Panc1 (cell line): ENCODE results near the gene ELP2. TPM values are rescaled to one million over a fixed set of nuclear protein-coding genes. Genes with fewer than 3 reads are reported as not detected.

Experiments used
- ATAC-seq: fragments of 200-7000 bp; cut with Tn5 transposase; 2 replicates; pipeline ENCODE4 v1.9.1; 2020; ENCODE audit warnings: mild to moderate bottlenecking, moderate library complexity
- BruUV-seq: library from RNA; stranded (reverse); fragments of 400-500 nt; replicated peaks from 2 replicates; lab custom pipeline; 2021; lab: Mats Ljungman, UMichigan
- CTCF ChIA-PET: fragments of 300-600 bp; sonication (Branson Sonifier 250); formaldehyde crosslinking; loops from one replicate; lab custom pipeline; 2022; ENCODE audit warnings: antibody characterized with exemption; lab: Charles Lee
- POLR2A ChIA-PET: fragments of 300-600 bp; sonication (Branson Sonifier 250); formaldehyde crosslinking; loops from one replicate; lab custom pipeline; 2022; ENCODE audit warnings: antibody characterized with exemption; lab: Charles Lee
- DNase-seq: peaks from one replicate; pipeline ENCODE4 v3.0.0-alpha.2; 2010; ENCODE audit warnings: low read depth, low spot score
- H3K27ac ChIP-seq: 2 replicates; pipeline ENCODE4 v1.5.1; 2011; ENCODE audit warnings: mild to moderate bottlenecking, low read length, inconsistent platforms
- H3K27me3 ChIP-seq: fragments of 200-500 bp; sonication (Bioruptor generic); 2 replicates; pipeline ENCODE4 v1.6.0; 2014; ENCODE audit warnings: low read length, inconsistent platforms; ENCODE audit not compliant: control insufficient read depth, insufficient read depth
- H3K36me3 ChIP-seq: fragments of 200-500 bp; sonication (Bioruptor generic); 2 replicates; pipeline ENCODE4 v1.5.1; 2014; ENCODE audit warnings: inconsistent platforms, mild to moderate bottlenecking, low read length, moderate library complexity; ENCODE audit not compliant: control insufficient read depth, insufficient read depth
- H3K4me1 ChIP-seq: 2 replicates; pipeline ENCODE4 v1.5.1; 2011; ENCODE audit warnings: inconsistent platforms, mild to moderate bottlenecking, low read length, moderate library complexity; ENCODE audit not compliant: control insufficient read depth, insufficient read depth
- H3K4me3 ChIP-seq, 2 experiments: 2 replicates each; pipeline ENCODE4 v1.5.1; 2011 to 2012; ENCODE audit warnings: low read depth in 2 of 2, low read length in 2 of 2, mild to moderate bottlenecking in 2 of 2, inconsistent platforms in 1 of 2, moderate library complexity in 1 of 2
- H3K9me3 ChIP-seq: fragments of 200-500 bp; sonication (Bioruptor generic); 2 replicates; pipeline ENCODE4 v1.5.1; 2014; ENCODE audit warnings: low read depth, mild to moderate bottlenecking, inconsistent platforms, low read length, moderate library complexity; ENCODE audit not compliant: control insufficient read depth, insufficient read depth
- POLR2AphosphoS5 ChIP-seq: IDR thresholded peaks from 2 replicates; pipeline ENCODE4 v1.6.1; 2012; ENCODE audit warnings: mild to moderate bottlenecking, low read depth, low read length, moderate library complexity
- REST ChIP-seq, 2 experiments: IDR thresholded peaks; 2 replicates each; pipeline ENCODE4 v1.6.1; 2011 to 2012; ENCODE audit warnings: low read depth in 2 of 2, control low read depth in 1 of 2, low read length in 1 of 2, mild to moderate bottlenecking in 1 of 2, moderate library complexity in 1 of 2; ENCODE audit not compliant: insufficient read depth in 1 of 2
- SIN3A ChIP-seq: IDR thresholded peaks from 2 replicates; pipeline ENCODE4 v1.6.1; 2012; ENCODE audit warnings: low read depth, mild to moderate bottlenecking, low read length, moderate library complexity, borderline replicate concordance; ENCODE audit not compliant: insufficient read depth
- TCF7L2 ChIP-seq: IDR thresholded peaks from 2 replicates; pipeline ENCODE4 v1.6.1; 2011; ENCODE audit warnings: mild to moderate bottlenecking, low read depth, low read length, inconsistent platforms
- in situ Hi-C: cut with HindIII; loops from 2 replicates; pipeline ENCODE4 v1.10.0; 2016; ENCODE audit warnings: low sequenced_read_pairs, low pct_unique_long_range_greater_than_20kb
- intact Hi-C: fragments of 100-400 bp; cut with micrococcal nuclease; formaldehyde crosslinking; loops from one replicate; pipeline ENCODE4 v1.10.0; 2022; ENCODE audit not compliant: unreplicated experiment
- total RNA-seq: library from RNA; stranded (reverse); gene quantifications from one replicate; pipeline ENCODE4 v1.2.1, GENCODE V29; 2021; ENCODE audit not compliant: unreplicated experiment
- TF ChIP-seq, protein P1 (sequence below): fragments of 450-650 bp; IDR thresholded peaks from 2 replicates; pipeline ENCODE4 v1.5.1; 2017; ENCODE audit warnings: mild to moderate bottlenecking

ELP2 gene
- total RNA-seq, 1 experiment from 2014 or later = 48.8 TPM

DNA sequence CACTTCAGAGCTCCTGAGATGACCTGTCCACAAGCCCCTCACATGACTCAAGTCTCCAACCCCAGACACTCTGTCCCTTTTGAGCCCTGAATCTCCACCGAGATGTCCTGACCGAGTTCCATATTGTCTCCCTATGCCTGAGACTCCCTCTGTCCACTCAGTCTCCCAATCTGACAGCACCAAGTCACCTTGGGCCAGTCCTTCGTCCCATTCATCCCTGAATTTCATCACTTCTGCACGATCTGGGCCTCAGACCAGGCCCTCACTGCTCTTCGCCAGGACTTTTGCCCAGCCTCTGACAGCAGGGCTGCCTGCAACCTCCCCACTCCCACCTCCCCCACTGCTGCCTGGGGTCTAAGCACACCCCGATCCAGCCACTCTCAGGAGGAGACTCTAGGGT, 53.3 kb downstream of the ELP2 start:
- no peak for TF ChIP-seq SIN3A
- no peak for TF ChIP-seq TCF7L2
- TF ChIP-seq POLR2AphosphoS5 = no peak
- no peak for TF ChIP-seq REST (IDR thresholded peaks at IDR 0.05; ENCODE audit: insufficient read depth in 1 of 2, low read depth in 2 of 2, low read length in 1 of 2)
- TF ChIP-seq, protein P1, sequence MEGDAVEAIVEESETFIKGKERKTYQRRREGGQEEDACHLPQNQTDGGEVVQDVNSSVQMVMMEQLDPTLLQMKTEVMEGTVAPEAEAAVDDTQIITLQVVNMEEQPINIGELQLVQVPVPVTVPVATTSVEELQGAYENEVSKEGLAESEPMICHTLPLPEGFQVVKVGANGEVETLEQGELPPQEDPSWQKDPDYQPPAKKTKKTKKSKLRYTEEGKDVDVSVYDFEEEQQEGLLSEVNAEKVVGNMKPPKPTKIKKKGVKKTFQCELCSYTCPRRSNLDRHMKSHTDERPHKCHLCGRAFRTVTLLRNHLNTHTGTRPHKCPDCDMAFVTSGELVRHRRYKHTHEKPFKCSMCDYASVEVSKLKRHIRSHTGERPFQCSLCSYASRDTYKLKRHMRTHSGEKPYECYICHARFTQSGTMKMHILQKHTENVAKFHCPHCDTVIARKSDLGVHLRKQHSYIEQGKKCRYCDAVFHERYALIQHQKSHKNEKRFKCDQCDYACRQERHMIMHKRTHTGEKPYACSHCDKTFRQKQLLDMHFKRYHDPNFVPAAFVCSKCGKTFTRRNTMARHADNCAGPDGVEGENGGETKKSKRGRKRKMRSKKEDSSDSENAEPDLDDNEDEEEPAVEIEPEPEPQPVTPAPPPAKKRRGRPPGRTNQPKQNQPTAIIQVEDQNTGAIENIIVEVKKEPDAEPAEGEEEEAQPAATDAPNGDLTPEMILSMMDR = no peak
- DNase-seq = no peak
- in situ Hi-C loops (no loop called here), intact Hi-C loops (no loop called here)
- H3K36me3 ChIP-seq = no peaks in the 10 kb centered on the region
- H3K4me3 ChIP-seq = no peak overlapping the region
- no peaks in the 10 kb centered on the region for H3K9me3 ChIP-seq
- POLR2A ChIA-PET = no interaction called here
- H3K27ac ChIP-seq = no peak overlapping the region
- CTCF ChIA-PET = no interaction called here
- no TSS peak for BruUV-seq
- no peaks in the 10 kb centered on the region for H3K27me3 ChIP-seq
- no peak for ATAC-seq
- no peaks in the 10 kb centered on the region for H3K4me1 ChIP-seq

DNA sequence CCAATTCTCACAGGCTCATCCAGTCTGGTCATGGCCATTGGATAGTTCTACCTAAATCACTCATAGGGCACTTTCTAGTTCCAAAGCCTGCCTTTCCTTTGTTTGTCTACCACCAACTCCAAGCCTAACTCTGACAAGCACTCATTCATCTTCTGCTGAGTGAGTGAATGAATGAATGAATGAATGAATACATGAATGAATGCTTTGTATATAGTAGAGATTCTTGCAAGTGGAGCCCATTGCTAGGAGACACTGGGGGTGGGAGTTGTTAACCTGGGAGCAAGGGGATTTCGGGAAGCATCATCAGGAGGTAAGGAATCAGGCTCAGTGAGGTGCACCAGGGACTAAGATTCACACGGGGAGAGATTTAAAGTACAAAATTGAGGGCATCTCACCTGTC, 54.3 kb downstream of the ELP2 start:
- H3K4me1 ChIP-seq = 0 out of 2 replicates have a peak, but pooled peaks cover 5% of the 10 kb centered on the region
- intact Hi-C loops = no loop called here
- H3K27me3 ChIP-seq = no peaks in the 10 kb centered on the region
- H3K4me3 ChIP-seq = no peak overlapping the region
- POLR2A ChIA-PET = no interaction called here
- TF ChIP-seq REST (IDR thresholded peaks at IDR 0.05; ENCODE audit: insufficient read depth in 1 of 2, low read depth in 2 of 2, low read length in 1 of 2) = no peak
- no peak for TF ChIP-seq SIN3A
- TF ChIP-seq, protein P1 = no peak
- in situ Hi-C loops = no loop called here
- ATAC-seq (no peak), DNase-seq (no peak)
- CTCF ChIA-PET = no interaction called here
- no TSS peak for BruUV-seq
- H3K27ac ChIP-seq = no peak overlapping the region
- H3K9me3 ChIP-seq = no peaks in the 10 kb centered on the region
- H3K36me3 ChIP-seq = no peaks in the 10 kb centered on the region
